GM12878 (cell line): ENCODE results near the gene RERG. TPM values are rescaled to one million over a fixed set of nuclear protein-coding genes. Genes with fewer than 3 reads are reported as not detected.

Source experiments
- ATAC-seq: fragments of 200-7000 bp; cut with Tn5 transposase; 3 replicates; pipeline ENCODE4 v1.9.1; 2020; ENCODE audit warnings: mild to moderate bottlenecking, moderate library complexity
- BruUV-seq: library from RNA; stranded (reverse); fragments of 400-500 nt; replicated peaks from 2 replicates; lab custom pipeline; 2021; lab: Mats Ljungman, UMichigan
- CTCF ChIA-PET: fragments of 300-600 bp; sonication (Branson Sonifier 250); formaldehyde crosslinking; extraction: SDS; loops from one replicate; lab custom pipeline; 2021; ENCODE audit warnings: inconsistent platforms; lab: Yijun Ruan, JAX
- POLR2A ChIA-PET: fragments of 350-600 bp; formaldehyde crosslinking; extraction: SDS; loops from one replicate; lab custom pipeline; 2021; ENCODE audit warnings: inconsistent platforms; lab: Charles Lee
- RAD21 ChIA-PET: fragments of 300-600 bp; sonication (Branson Sonifier 250); formaldehyde crosslinking; loops from one replicate; lab custom pipeline; 2023; ENCODE audit warnings: antibody characterized with exemption; ENCODE audit not compliant: unreplicated experiment; lab: Charles Lee
- SMC1A ChIA-PET: fragments of 300-600 bp; sonication (Branson Sonifier 250); formaldehyde crosslinking; loops from one replicate; lab custom pipeline; 2023; ENCODE audit not compliant: unreplicated experiment, uncharacterized antibody; lab: Charles Lee
- DNase-seq: peaks from one replicate; pipeline ENCODE4 v3.0.0-alpha.2; 2011; ENCODE audit warnings: low read depth, low spot score
- FAIRE-seq: peaks from 3 replicates; lab custom pipeline; 2011; peaks lifted over from hg19 to GRCh38; lab: Jason Lieb, UNC
- H2AFZ ChIP-seq: 2 replicates; pipeline ENCODE4 v1.6.0; 2011; ENCODE audit warnings: low read depth, low read length, control low read depth; ENCODE audit not compliant: control insufficient read depth
- H3K27ac ChIP-seq: 2 replicates; pipeline ENCODE4 v1.5.1; 2011; ENCODE audit warnings: control low read depth; ENCODE audit not compliant: control insufficient read depth, insufficient read depth
- H3K27me3 ChIP-seq, 2 experiments: replicated peaks in 1 of 2; 2 replicates each; pipeline versions ENCODE4 v1.6.0 to v1.6.1; 2011; ENCODE audit warnings: low read length in 1 of 2; ENCODE audit not compliant: control insufficient read depth in 2 of 2, insufficient read depth in 2 of 2
- H3K36me3 ChIP-seq, 2 experiments: 2 replicates each; pipeline ENCODE4 v1.5.1; 2011; ENCODE audit warnings: low read length in 1 of 2; ENCODE audit not compliant: control insufficient read depth in 2 of 2, insufficient read depth in 2 of 2
- H3K4me1 ChIP-seq: 2 replicates; pipeline ENCODE4 v1.6.1; 2011; ENCODE audit warnings: mild to moderate bottlenecking, low read length, moderate library complexity, mixed read lengths; ENCODE audit not compliant: control insufficient read depth, insufficient read depth
- H3K4me2 ChIP-seq: 2 replicates; pipeline ENCODE4 v1.6.0; 2011; ENCODE audit warnings: control low read depth; ENCODE audit not compliant: control insufficient read depth, insufficient read depth
- H3K4me3 ChIP-seq: fragments of 200-600 bp; sonication (generic); 2 replicates; pipeline ENCODE4 v1.5.1; 2016
- H3K79me2 ChIP-seq: 2 replicates; pipeline ENCODE4 v1.6.0; 2011; ENCODE audit warnings: low read length; ENCODE audit not compliant: control insufficient read depth, insufficient read depth
- H3K9ac ChIP-seq: 2 replicates; pipeline ENCODE4 v1.8.0; 2011; ENCODE audit warnings: low read length, control low read depth, mixed read lengths; ENCODE audit not compliant: control insufficient read depth, insufficient read depth
- H3K9me3 ChIP-seq: replicated peaks from 3 replicates; pipeline ENCODE4 v1.5.1; 2011; ENCODE audit warnings: mild to moderate bottlenecking, low read length; ENCODE audit not compliant: control insufficient read depth, insufficient read depth
- H4K20me1 ChIP-seq: 2 replicates; pipeline ENCODE4 v1.6.0; 2011; ENCODE audit not compliant: control insufficient read depth, insufficient read depth
- CUX1 ChIP-seq: IDR thresholded peaks from 2 replicates; pipeline ENCODE4 v1.6.1; 2012; ENCODE audit warnings: improper control_type of control experiment, low read depth, low read length; ENCODE audit not compliant: insufficient replicate concordance
- MTA2 ChIP-seq: fragments of 450-650 bp; IDR thresholded peaks from 2 replicates; pipeline ENCODE4 v1.6.1; 2016; ENCODE audit warnings: low read depth, mild to moderate bottlenecking, moderate library complexity
- SPI1 ChIP-seq: IDR thresholded peaks from 2 replicates; pipeline ENCODE4 v1.6.1; 2011; ENCODE audit warnings: low read depth, mild to moderate bottlenecking, low read length, moderate library complexity, borderline replicate concordance; ENCODE audit not compliant: insufficient read depth
- STAT1 ChIP-seq: fragments of 450-650 bp; conservative IDR thresholded peaks from 2 replicates; pipeline ENCODE4 v1.6.1; 2014; ENCODE audit warnings: antibody characterized with exemption, mild to moderate bottlenecking
- WGBS: methylation state at CpG from one replicate; pipeline ENCODE4 v1.1.6; 2016; ENCODE audit warnings: low lambda C conversion rate; ENCODE audit not compliant: insufficient replicate concordance, insufficient coverage; ENCODE audit errors: missing lambda C conversion rate; 5-methylcytosine and 5-hydroxymethylcytosine counted together
- in situ Hi-C: fragments of 300-500 bp; cut with MboI; formaldehyde crosslinking; loops from 9 replicates; pipeline ENCODE4 v1.14.3; 2018; ENCODE audit warnings: mixed read lengths
- intact Hi-C: fragments of 100-400 bp; cut with micrococcal nuclease; formaldehyde crosslinking; loops from one replicate; pipeline ENCODE4 v1.14.2; 2022; ENCODE audit not compliant: unreplicated experiment
- polyA plus RNA-seq, 11 experiments: library from polyadenylated mRNA; depleted of rRNA in 4 of 11; unstranded in 6 of 11; stranded (reverse) in 5 of 11; fragments of >200 nt; fragmentation: Nextera tagmentation in 4 of 11; fragmentation: Illumina TruSeq in 1 of 11; extraction: Ambion mirVana in 4 of 11; extraction: Trizol in 1 of 11; gene quantifications; 1 replicate in 1 of 11; 2 replicates in 10 of 11; pipeline versions ENCODE4 v1.2.1 to v1.2.3, GENCODE V29; 2011 to 2016; ENCODE audit warnings: inconsistent platforms in 2 of 11, missing spikeins in 2 of 11, low read depth in 1 of 11
- total RNA-seq, 4 experiments: library from RNA; depleted of rRNA in 3 of 4; stranded (reverse); fragments of >200 nt in 3 of 4; fragmentation: Illumina TruSeq in 1 of 4; extraction: Trizol in 1 of 4; gene quantifications; 2 replicates each; pipeline versions ENCODE4 v1.2.1 to v1.2.3, GENCODE V29; 2013 to 2021

Gene RERG
- total and polyA plus RNA-seq, 10 of the 15 experiments (the other 5 are each of a cell fraction or from before 2014, with no cell fraction given) = 0.03 to 5.3 (median 0.05) TPM; not detected in 5

- FAIRE-seq = no peak
- WGBS = 10% methylated on average over 3 of the region's 3 CpGs
- Histone ChIP-seq H3K9ac (no peak overlapping the region), H3K9me3 (no peaks in the 10 kb centered on the region), H3K79me2 (no peaks in the 10 kb centered on the region), H2AFZ (no peak overlapping the region), H3K27ac (no peak overlapping the region), H3K4me1 (no peaks in the 10 kb centered on the region), H3K27me3 (no peaks in the 10 kb centered on the region), H4K20me1 (no peaks in the 10 kb centered on the region), H3K4me2 (no peak overlapping the region), H3K4me3 (no peak overlapping the region), H3K36me3 (no peaks in the 10 kb centered on the region)
- ChIA-PET CTCF (interaction anchor here (1.0 to 1.9 kb wide), 3 partner anchors 12 to 25 kb away, joined by 3 to 5 read pairs (median 3); partner anchors contain the start of gene RERG), POLR2A (no interaction called here), RAD21 (no interaction called here), SMC1A (interaction anchor here (1.0 to 2.1 kb wide), 4 partner anchors 10 to 19 kb away, joined by 3 to 5 read pairs (median 4); no protein-coding TSS in a partner anchor)
- TF ChIP-seq SPI1 (peak; percentile 21; the same call in 1 of the 2 replicates), MTA2 (peak; percentile 42; the same call in 1 of the 2 replicates), STAT1 (no peak), CUX1 (no peak)
- peak; percentile 50 for ATAC-seq
- intact Hi-C loops = no loop called here
- BruUV-seq = no TSS peak
- DNase-seq = no peak
- in situ Hi-C loops = no loop called here
Measured at GRCh38 chr12:15196678-15197505, 24.3 kb downstream of the RERG start.
